A549 (cell line): ENCODE measurements around the gene AP2B1.

Experiments
- EP300 ChIP-seq, 2 experiments: fragments of >200 bp; sonication (Bioruptor Twin); formaldehyde crosslinking; IDR thresholded peaks; 2 replicates in 1 of 2; 3 replicates in 1 of 2; pipeline ENCODE4 v1.6.1; 2016 to 2017
- POLR2A ChIP-seq: IDR thresholded peaks from 2 replicates; pipeline ENCODE4 v1.6.1; 2012; ENCODE audit warnings: mild to moderate bottlenecking, low read length
- TF ChIP-seq, protein P1 (sequence below): IDR thresholded peaks from 2 replicates; pipeline ENCODE4 v1.6.1; 2012; ENCODE audit warnings: low read depth, borderline replicate concordance
- TF ChIP-seq, protein P2 (sequence below): fragments of >200 bp; sonication (Bioruptor Twin); formaldehyde crosslinking; IDR thresholded peaks from 3 replicates; pipeline ENCODE4 v1.5.1; 2016

DNA sequence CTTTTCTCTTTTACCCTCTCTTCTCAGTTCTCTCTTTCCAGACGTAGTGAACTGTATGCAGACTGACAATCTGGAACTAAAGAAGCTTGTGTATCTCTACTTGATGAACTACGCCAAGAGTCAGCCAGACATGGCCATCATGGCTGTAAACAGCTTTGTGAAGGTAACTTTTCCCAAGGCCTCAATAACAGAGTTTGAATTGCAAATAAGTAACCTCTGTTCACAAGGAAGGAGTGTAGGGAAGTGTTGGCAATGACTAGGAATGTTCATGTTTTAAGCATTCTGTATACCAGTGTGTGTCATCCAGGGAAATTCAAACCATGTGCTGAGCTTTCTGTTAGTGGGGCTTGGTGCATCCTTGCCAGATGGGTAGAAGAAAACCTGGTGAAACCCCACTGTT is 18.6 kb downstream of the AP2B1 start:
- TF ChIP-seq POLR2A = no peak
- TF ChIP-seq, protein P1, sequence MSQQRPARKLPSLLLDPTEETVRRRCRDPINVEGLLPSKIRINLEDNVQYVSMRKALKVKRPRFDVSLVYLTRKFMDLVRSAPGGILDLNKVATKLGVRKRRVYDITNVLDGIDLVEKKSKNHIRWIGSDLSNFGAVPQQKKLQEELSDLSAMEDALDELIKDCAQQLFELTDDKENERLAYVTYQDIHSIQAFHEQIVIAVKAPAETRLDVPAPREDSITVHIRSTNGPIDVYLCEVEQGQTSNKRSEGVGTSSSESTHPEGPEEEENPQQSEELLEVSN = no peak
- no peak for TF ChIP-seq EP300 (IDR thresholded peaks at IDR 0.05)
- TF ChIP-seq, protein P2, sequence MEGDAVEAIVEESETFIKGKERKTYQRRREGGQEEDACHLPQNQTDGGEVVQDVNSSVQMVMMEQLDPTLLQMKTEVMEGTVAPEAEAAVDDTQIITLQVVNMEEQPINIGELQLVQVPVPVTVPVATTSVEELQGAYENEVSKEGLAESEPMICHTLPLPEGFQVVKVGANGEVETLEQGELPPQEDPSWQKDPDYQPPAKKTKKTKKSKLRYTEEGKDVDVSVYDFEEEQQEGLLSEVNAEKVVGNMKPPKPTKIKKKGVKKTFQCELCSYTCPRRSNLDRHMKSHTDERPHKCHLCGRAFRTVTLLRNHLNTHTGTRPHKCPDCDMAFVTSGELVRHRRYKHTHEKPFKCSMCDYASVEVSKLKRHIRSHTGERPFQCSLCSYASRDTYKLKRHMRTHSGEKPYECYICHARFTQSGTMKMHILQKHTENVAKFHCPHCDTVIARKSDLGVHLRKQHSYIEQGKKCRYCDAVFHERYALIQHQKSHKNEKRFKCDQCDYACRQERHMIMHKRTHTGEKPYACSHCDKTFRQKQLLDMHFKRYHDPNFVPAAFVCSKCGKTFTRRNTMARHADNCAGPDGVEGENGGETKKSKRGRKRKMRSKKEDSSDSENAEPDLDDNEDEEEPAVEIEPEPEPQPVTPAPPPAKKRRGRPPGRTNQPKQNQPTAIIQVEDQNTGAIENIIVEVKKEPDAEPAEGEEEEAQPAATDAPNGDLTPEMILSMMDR = no peak
